ENCODE results near the gene LSR.

The LSR gene

DNA sequence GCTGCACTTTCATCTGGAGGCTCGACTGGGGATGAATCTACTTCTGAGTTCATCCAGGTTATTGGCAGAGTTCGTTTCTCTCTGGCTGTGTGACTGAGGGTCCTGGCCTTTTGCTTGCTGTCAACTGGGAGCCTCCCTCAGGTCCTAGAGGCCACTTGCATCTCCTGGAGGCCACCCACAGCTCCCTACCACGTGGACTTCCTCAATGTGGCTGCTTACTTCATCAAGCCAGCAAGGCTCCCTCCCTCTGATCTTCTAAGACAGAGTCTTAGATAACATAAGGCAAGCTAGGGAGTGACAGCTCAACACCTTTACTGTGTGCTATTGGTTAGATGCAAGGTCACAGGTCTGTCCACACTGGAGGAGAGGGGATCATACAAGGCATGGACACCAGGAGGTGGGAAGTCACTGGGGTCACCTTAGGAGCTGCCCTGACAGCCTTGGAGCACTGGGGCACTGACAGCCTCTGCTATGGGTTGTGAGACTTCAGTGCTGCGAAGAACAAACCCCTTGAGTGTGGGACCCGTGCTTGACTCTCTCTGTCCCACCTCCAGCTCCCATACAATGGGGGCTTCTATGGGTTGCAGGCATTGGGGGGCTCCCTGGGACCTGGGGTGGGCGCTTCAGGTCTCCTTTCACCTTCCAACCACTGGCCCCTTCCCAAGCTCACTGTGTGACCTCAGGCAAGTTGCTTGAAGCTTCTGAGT is 25.6 kb upstream of the LSR start:
- TF ChIP-seq FOXM1 (IDR thresholded peaks at IDR 0.05; ENCODE audit: borderline replicate concordance, low read depth) (no peak), EGR1 (IDR thresholded peaks at IDR 0.05) (no peak), RAD21 (IDR thresholded peaks at IDR 0.05; ENCODE audit: low read depth) (no peak), CEBPB (IDR thresholded peaks at IDR 0.05) (no peak), TEAD4 (IDR thresholded peaks at IDR 0.05) (no peak), NFIC (IDR thresholded peaks at IDR 0.05) (no peak), TAF1 (IDR thresholded peaks at IDR 0.05; ENCODE audit: low read depth) (no peak)

DNA sequence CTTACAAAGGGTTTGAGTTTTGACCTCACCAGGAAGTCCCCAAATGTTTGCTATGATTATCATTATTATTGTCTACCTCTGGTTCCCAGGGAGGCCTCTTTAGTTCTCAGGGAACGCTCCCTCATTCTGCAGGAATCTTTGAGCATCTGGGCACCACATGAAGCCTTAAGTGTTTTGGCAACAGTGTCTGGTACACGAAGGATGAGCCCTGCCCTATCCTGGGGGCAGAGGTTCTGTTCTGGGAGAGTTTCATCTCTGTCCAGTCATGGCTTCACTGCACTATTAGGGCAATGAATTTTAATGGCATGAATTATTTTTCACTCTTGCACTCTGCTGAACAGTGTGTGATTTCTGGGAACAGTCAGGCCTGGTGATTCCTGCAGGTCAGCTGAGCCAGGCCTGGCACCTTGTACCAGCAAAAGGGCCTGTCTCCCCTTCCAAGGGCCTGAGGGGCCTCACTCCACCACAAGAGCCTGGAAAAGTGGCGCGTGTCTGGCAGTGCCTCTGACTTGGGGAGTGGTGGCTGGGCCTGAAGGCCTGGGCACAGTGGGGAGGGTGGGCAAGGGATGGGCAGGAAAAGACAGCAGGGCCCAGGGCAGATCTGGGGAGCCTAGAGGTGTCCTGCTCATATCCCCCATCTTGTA is 24.8 kb upstream of the LSR start:
- TF ChIP-seq CEBPB (IDR thresholded peaks at IDR 0.05) = no peak
- TF ChIP-seq TCF12 (IDR thresholded peaks at IDR 0.05; ENCODE audit: low read depth) = no peak
- no peak for TF ChIP-seq NFIC (IDR thresholded peaks at IDR 0.05)
- TF ChIP-seq CREB1 (IDR thresholded peaks at IDR 0.05; ENCODE audit: low read depth) = no peak
- TF ChIP-seq, protein P1, sequence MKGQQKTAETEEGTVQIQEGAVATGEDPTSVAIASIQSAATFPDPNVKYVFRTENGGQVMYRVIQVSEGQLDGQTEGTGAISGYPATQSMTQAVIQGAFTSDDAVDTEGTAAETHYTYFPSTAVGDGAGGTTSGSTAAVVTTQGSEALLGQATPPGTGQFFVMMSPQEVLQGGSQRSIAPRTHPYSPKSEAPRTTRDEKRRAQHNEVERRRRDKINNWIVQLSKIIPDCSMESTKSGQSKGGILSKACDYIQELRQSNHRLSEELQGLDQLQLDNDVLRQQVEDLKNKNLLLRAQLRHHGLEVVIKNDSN (IDR thresholded peaks at IDR 0.05) = no peak
- no peak for TF ChIP-seq EGR1 (IDR thresholded peaks at IDR 0.05)

DNA sequence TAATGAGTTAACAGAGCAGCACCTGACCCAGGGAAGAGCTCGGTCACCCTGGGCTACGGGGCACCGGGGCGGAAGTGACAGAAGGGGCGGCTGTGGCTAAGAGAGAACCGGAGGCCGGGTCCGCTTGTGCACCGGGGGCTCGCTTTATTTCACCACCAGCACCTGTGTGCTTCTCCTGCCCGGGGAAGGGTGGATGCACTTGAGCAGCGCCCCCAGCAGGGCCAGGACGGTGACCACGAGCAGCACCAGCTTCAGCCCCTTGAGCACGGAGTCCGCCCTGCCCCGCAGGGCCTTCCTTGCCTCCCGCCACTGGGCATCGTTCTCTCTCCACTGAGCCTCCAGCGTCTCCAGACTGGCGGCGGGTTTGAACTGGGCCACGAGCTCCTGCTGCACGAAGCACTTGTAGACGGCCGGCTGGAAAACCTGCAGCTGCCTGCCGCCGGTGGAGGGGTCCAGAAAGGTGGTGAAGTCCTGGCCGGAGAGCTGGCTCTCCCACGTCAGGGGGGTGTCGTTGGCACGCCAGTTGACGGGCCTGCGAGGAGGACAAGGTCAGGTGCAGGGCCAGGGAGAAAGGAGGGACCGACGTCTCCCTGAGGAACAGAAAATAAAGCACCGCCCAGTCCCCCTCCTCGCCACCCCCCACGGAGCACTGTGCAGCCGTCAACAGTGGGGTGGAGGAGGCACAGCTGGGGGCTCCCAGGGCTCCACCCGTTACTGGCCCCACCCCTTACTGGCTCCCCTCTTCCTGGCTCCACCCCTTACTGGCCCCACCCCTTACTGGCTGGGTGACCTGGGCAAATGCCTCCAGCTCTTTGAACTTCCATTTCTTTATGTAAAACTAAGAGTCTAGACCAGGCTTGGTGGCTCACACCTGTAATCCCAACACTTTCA is 23.9 kb upstream of the LSR start:
- TF ChIP-seq FOXM1 (IDR thresholded peaks at IDR 0.05; ENCODE audit: borderline replicate concordance, low read depth) (no peak), CREB1 (IDR thresholded peaks at IDR 0.05; ENCODE audit: low read depth) (no peak), NFIC (IDR thresholded peaks at IDR 0.05) (no peak), ZBTB7A (IDR thresholded peaks at IDR 0.05; ENCODE audit: low read depth) (no peak), CEBPB (IDR thresholded peaks at IDR 0.05) (no peak), EP300 (IDR thresholded peaks at IDR 0.05; ENCODE audit: borderline replicate concordance) (no peak), RAD21 (IDR thresholded peaks at IDR 0.05; ENCODE audit: low read depth) (no peak)
- TF ChIP-seq, protein P1 (IDR thresholded peaks at IDR 0.05) = no peak
- TF ChIP-seq, protein P2, sequence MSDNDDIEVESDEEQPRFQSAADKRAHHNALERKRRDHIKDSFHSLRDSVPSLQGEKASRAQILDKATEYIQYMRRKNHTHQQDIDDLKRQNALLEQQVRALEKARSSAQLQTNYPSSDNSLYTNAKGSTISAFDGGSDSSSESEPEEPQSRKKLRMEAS (IDR thresholded peaks at IDR 0.05) = no peak
- TF ChIP-seq, protein P3, sequence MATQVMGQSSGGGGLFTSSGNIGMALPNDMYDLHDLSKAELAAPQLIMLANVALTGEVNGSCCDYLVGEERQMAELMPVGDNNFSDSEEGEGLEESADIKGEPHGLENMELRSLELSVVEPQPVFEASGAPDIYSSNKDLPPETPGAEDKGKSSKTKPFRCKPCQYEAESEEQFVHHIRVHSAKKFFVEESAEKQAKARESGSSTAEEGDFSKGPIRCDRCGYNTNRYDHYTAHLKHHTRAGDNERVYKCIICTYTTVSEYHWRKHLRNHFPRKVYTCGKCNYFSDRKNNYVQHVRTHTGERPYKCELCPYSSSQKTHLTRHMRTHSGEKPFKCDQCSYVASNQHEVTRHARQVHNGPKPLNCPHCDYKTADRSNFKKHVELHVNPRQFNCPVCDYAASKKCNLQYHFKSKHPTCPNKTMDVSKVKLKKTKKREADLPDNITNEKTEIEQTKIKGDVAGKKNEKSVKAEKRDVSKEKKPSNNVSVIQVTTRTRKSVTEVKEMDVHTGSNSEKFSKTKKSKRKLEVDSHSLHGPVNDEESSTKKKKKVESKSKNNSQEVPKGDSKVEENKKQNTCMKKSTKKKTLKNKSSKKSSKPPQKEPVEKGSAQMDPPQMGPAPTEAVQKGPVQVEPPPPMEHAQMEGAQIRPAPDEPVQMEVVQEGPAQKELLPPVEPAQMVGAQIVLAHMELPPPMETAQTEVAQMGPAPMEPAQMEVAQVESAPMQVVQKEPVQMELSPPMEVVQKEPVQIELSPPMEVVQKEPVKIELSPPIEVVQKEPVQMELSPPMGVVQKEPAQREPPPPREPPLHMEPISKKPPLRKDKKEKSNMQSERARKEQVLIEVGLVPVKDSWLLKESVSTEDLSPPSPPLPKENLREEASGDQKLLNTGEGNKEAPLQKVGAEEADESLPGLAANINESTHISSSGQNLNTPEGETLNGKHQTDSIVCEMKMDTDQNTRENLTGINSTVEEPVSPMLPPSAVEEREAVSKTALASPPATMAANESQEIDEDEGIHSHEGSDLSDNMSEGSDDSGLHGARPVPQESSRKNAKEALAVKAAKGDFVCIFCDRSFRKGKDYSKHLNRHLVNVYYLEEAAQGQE (IDR thresholded peaks at IDR 0.05; ENCODE audit: low read depth) = no peak

DNA sequence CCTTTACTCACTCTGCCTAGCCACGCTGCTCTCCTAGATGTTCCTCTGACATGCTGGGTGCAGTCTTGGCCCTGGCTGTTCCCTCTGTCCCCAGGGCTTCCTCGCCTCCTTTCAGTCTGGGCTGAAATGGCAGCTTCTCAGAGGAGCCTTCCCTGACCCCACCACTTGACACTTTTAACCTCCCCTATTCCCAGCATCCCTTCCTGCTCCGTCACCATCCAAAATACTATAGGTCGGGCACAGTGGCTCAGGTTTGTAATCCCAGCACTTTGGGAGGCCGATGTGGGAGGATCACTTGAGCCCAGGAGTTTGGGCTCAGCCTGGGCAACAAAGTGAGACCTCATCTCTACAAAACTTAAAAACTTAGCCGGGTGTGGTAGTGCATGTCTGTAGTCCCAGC is 22.9 kb upstream of the LSR start:
- TF ChIP-seq YY1 (IDR thresholded peaks at IDR 0.05; ENCODE audit: low read depth) = no peak
- TF ChIP-seq, protein P2 (IDR thresholded peaks at IDR 0.05) = no peak
- TF ChIP-seq TCF12 (IDR thresholded peaks at IDR 0.05; ENCODE audit: low read depth) = no peak
- no peak for TF ChIP-seq CREB1 (IDR thresholded peaks at IDR 0.05; ENCODE audit: low read depth)
- TF ChIP-seq, protein P1 (IDR thresholded peaks at IDR 0.05) = no peak
- TF ChIP-seq CEBPB (IDR thresholded peaks at IDR 0.05) = no peak
- TF ChIP-seq TAF1 (IDR thresholded peaks at IDR 0.05; ENCODE audit: low read depth) = no peak
- no peak for TF ChIP-seq NFIC (IDR thresholded peaks at IDR 0.05)
- TF ChIP-seq ZBTB7A (IDR thresholded peaks at IDR 0.05; ENCODE audit: low read depth) = no peak

DNA sequence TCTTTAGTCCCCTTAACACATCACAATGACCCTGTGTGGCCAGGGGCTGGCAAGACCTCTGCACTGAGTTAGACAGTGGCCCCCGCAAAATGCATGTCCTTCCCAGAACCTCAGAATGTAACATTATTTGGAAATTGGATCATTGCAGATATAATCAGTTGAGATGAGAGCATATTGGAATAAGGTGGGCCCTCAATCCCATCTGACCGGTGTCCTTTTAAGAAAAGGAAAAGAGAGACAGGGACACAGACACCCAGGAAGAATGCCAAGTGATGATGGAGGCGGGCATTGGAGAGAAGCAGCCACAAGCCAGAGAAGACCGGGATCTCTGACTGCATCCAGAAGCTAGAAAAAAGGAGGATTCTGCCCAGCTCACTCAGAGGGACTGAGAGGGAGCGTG is 22.1 kb upstream of the LSR start:
- TF ChIP-seq RAD21 (IDR thresholded peaks at IDR 0.05; ENCODE audit: low read depth) (no peak), YY1 (IDR thresholded peaks at IDR 0.05; ENCODE audit: low read depth) (no peak)
- TF ChIP-seq, protein P3 (IDR thresholded peaks at IDR 0.05; ENCODE audit: low read depth) = no peak
- TF ChIP-seq, protein P1 (IDR thresholded peaks at IDR 0.05) = no peak
